ENCODE results near the gene FUZ.

DNA sequence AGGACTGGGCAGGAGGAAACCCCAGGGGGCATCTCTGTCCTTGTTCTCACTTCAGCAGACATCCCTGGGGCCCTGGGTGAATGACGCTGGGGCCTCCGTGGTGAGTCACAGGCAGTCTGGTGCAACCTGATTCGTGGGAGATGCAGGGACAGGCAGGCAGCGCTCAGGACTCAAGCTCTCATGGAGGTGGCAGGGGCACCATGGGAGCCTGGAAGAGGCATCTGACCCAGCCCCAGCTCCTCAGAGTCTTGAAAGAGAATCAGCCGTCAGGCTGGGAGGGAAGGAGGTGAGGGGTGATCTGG lies 23.9 kb upstream of the FUZ start:
- TF ChIP-seq, protein P1, sequence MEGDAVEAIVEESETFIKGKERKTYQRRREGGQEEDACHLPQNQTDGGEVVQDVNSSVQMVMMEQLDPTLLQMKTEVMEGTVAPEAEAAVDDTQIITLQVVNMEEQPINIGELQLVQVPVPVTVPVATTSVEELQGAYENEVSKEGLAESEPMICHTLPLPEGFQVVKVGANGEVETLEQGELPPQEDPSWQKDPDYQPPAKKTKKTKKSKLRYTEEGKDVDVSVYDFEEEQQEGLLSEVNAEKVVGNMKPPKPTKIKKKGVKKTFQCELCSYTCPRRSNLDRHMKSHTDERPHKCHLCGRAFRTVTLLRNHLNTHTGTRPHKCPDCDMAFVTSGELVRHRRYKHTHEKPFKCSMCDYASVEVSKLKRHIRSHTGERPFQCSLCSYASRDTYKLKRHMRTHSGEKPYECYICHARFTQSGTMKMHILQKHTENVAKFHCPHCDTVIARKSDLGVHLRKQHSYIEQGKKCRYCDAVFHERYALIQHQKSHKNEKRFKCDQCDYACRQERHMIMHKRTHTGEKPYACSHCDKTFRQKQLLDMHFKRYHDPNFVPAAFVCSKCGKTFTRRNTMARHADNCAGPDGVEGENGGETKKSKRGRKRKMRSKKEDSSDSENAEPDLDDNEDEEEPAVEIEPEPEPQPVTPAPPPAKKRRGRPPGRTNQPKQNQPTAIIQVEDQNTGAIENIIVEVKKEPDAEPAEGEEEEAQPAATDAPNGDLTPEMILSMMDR (IDR thresholded peaks at IDR 0.05; ENCODE audit: insufficient read depth, low read length, poor library complexity, severe bottlenecking), result no peak
- no peak for TF ChIP-seq EZH2phosphoT487 (conservative IDR thresholded peaks at IDR 0.05; ENCODE audit: low read length)
